ENCODE results near the gene GLDN.

Gene GLDN

DNA sequence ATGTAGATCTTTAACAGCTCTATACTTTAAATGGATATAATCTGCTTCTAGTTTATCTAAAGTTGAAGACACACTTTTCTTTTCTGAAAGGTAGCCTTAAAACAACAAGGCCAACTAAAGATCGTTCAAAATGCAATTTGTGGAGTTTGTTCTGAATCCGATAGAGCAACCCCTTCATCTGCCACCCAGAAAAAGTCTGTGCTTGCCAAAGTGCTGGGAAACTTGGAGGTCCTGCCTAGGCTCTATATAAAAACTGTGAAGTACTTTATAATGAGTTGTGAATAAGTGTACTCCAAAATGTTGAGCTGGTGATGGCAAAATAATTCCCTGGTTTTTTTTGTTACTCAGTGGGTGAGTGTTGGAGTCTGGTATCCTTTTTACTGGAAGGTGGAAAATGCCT lies 12.5 kb downstream of the GLDN start:
- no peak for DNase-seq (ENCODE audit: low read depth)
- H3K4me3 ChIP-seq (ENCODE audit: low read length), result no peak overlapping the region
- TF ChIP-seq, protein P1, sequence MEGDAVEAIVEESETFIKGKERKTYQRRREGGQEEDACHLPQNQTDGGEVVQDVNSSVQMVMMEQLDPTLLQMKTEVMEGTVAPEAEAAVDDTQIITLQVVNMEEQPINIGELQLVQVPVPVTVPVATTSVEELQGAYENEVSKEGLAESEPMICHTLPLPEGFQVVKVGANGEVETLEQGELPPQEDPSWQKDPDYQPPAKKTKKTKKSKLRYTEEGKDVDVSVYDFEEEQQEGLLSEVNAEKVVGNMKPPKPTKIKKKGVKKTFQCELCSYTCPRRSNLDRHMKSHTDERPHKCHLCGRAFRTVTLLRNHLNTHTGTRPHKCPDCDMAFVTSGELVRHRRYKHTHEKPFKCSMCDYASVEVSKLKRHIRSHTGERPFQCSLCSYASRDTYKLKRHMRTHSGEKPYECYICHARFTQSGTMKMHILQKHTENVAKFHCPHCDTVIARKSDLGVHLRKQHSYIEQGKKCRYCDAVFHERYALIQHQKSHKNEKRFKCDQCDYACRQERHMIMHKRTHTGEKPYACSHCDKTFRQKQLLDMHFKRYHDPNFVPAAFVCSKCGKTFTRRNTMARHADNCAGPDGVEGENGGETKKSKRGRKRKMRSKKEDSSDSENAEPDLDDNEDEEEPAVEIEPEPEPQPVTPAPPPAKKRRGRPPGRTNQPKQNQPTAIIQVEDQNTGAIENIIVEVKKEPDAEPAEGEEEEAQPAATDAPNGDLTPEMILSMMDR (IDR thresholded peaks at IDR 0.05; ENCODE audit: insufficient read depth, low read depth, low read length, missing control alignments), result no peak

DNA sequence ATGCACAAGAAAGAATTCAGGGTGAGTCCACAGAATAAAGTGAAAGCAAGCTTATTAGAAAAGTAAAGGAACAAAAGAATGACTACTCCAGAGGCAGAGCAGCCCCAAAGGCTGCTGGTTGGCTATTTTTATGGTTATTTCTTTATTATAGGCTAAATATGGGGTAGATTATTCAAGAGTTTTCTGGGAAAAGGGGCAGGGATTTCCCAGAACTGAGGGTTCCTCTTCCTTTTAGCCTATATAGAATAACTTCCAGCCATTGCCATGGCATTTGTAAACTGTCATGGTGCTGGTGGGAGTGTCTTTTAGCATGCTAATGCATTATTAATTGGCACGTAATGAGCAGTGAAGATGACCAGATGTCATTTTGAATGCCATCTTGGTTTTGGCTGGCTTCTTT lies 13.6 kb downstream of the GLDN start:
- TF ChIP-seq, protein P1 (IDR thresholded peaks at IDR 0.05; ENCODE audit: insufficient read depth, low read depth, low read length, missing control alignments), result no peak
- H3K4me3 ChIP-seq (ENCODE audit: low read length), result no peak overlapping the region
- no peak for DNase-seq (ENCODE audit: low read depth)

DNA sequence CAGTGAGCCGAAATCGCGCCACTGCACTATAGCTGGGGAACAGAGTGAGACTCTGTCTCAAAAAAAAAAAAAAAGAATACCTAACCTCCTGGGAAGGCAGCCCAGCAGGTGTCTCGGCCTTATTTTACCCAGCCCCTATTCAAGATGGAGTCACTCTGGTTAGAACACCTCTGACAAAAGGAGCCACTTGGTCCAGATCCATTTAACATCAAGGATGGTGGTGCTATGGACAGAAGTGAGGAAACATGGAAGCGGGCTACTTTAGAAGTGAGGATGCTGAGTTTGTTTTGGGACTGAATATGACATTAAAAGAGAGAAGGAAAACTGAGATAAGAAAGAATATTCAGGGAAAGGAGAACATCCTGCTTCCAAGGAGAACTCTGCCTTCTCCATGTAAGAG lies 14.7 kb downstream of the GLDN start:
- no peak overlapping the region for H3K4me3 ChIP-seq (ENCODE audit: low read length)
- TF ChIP-seq, protein P1 (IDR thresholded peaks at IDR 0.05; ENCODE audit: insufficient read depth, low read depth, low read length, missing control alignments), result no peak
- DNase-seq (ENCODE audit: low read depth), result no peak

DNA sequence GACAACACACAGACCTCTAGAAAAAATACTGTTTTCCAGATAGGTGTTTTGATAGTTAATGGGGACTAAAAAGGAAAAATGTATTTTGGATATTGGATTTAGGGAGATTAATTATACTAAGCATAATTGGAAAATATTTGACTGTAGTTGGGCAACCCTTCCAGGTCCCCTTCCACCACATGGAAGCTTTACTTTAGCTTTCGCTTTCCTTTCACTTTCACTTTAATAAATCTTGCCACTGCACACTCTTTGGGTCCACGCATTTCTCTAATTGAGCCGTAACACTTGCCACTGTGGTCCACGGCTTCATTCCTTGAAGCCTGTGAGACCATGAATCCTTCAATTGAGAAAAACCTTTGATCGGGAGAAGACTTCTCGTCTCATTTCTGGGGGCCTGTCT lies 15.5 kb downstream of the GLDN start:
- TF ChIP-seq, protein P1 (IDR thresholded peaks at IDR 0.05; ENCODE audit: insufficient read depth, low read depth, low read length, missing control alignments), result no peak
- no peak for DNase-seq (ENCODE audit: low read depth)
- no peak overlapping the region for H3K4me3 ChIP-seq (ENCODE audit: low read length)

DNA sequence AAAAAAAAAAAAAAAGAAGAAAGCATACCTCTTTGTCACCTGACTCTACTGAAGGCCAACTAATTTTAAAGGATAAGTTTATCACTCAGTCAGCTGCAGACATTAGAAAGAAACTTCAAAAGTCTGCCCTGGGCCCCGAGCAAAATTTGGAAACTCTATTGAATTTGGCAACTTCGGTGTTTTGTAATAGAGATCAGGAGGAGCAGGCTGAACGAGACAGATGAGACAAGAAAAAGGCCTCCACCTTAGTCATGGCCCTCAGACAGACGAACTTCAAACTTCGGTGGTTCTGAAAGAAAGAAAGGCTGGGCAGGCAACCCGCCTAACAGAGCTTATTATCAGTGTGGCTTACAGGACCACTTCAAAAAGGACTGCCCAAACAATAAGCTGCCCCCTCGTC lies 18.5 kb downstream of the GLDN start:
- peak; percentile 64 for DNase-seq (ENCODE audit: low read depth)
- TF ChIP-seq, protein P1 (IDR thresholded peaks at IDR 0.05; ENCODE audit: insufficient read depth, low read depth, low read length, missing control alignments), result no peak
- no peak overlapping the region for H3K4me3 ChIP-seq (ENCODE audit: low read length)

DNA sequence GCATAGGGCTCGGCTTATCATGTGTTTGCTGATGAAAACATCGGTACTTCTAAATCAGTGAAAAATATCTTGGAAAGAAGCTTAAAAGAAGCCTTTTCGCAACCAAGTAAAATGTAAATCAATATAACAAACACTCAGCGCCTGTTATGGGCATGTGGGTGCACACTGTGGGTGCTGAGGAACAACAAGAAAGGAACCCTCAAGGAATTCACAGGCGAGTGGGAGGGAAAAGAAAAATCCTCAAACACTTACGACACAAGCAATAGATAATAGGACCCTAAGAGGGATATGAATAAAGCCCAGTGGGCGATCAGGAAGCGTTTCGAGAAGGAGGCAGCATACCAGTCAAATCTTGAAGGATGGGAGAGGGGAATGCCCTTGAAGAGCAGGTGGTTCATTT lies 21.9 kb downstream of the GLDN start:
- DNase-seq (ENCODE audit: low read depth), result no peak
- no peak overlapping the region for H3K4me3 ChIP-seq (ENCODE audit: low read length)
- TF ChIP-seq, protein P1 (IDR thresholded peaks at IDR 0.05; ENCODE audit: insufficient read depth, low read depth, low read length, missing control alignments), result no peak

DNA sequence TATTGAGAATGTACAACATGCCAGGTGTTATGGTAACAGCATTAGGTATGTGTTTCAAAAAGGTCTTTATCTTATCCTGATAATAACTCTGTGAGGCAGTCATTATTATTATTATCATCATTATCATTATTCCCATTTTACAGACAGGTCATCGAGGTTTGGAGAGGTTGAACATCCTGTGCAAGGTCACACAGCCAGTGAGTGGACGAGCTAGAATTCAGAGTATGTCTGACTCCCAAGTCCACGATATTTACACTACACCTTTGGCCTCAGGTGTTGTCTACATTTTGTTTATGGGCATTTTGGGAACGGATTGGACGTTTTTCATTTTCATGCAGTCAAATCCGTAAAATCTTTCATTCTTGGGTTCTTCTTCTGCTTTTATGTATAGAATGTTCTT lies 24.0 kb downstream of the GLDN start:
- H3K4me3 ChIP-seq (ENCODE audit: low read length), result no peak overlapping the region
- TF ChIP-seq, protein P1 (IDR thresholded peaks at IDR 0.05; ENCODE audit: insufficient read depth, low read depth, low read length, missing control alignments), result no peak
- no peak for DNase-seq (ENCODE audit: low read depth)
